Esophagus muscularis mucosa (tissue), 4 donors: ENCODE data around the gene SH3BGRL2.

Source experiments
- EP300 ChIP-seq: sonication (generic); formaldehyde crosslinking; IDR thresholded peaks from one replicate; pipeline ENCODE4 v1.6.1; 2017; ENCODE audit warnings: antibody characterized with exemption
- POLR2A ChIP-seq: fragments of 450-650 bp; IDR thresholded peaks from one replicate; pipeline ENCODE4 v1.6.1; 2017; ENCODE audit warnings: antibody characterized with exemption, moderate library complexity, mild to moderate bottlenecking, low read depth
- POLR2AphosphoS5 ChIP-seq, 2 donors: sonication (generic); formaldehyde crosslinking; IDR thresholded peaks; one replicate each; pipeline ENCODE4 v1.6.1; 2017; ENCODE audit warnings: antibody characterized with exemption in 2 of 2
- TF ChIP-seq, protein P1 (sequence below), 3 experiments: fragments of 200-600 bp in 2 of 3; fragments of 450-650 bp in 1 of 3; sonication (generic) in 2 of 3; IDR thresholded peaks; one replicate each; pipeline ENCODE4 v1.5.1; 2017 to 2019; ENCODE audit warnings: antibody characterized with exemption in 3 of 3, mild to moderate bottlenecking in 2 of 3, moderate library complexity in 1 of 3

DNA sequence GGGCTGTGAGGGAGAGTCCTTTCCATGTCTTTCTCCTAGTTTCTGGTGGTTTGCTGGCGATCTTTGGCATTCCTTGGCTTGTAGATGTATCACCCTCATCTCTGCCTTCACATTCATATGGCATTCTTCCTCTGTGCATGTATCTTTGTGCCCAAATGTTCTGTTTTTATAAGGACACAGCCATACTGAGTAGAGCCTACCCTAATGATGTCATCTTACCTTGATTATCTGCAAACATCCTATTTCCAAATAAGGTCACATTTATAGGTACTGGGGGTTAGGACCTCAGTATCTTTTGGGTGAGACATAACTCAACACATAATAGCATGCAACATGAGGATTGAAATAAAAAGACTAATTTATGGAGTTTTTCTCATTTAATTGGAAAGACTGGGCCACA, 5.5 kb downstream of the SH3BGRL2 start:
- TF ChIP-seq, protein P1, sequence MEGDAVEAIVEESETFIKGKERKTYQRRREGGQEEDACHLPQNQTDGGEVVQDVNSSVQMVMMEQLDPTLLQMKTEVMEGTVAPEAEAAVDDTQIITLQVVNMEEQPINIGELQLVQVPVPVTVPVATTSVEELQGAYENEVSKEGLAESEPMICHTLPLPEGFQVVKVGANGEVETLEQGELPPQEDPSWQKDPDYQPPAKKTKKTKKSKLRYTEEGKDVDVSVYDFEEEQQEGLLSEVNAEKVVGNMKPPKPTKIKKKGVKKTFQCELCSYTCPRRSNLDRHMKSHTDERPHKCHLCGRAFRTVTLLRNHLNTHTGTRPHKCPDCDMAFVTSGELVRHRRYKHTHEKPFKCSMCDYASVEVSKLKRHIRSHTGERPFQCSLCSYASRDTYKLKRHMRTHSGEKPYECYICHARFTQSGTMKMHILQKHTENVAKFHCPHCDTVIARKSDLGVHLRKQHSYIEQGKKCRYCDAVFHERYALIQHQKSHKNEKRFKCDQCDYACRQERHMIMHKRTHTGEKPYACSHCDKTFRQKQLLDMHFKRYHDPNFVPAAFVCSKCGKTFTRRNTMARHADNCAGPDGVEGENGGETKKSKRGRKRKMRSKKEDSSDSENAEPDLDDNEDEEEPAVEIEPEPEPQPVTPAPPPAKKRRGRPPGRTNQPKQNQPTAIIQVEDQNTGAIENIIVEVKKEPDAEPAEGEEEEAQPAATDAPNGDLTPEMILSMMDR (IDR thresholded peaks at IDR 0.05): no peak
- TF ChIP-seq POLR2A: no peak
- TF ChIP-seq POLR2AphosphoS5 (IDR thresholded peaks at IDR 0.05): no peak
- TF ChIP-seq EP300: no peak
